HPDE6-E6E7 (cell line): ENCODE data around the gene IKZF3.
A peak's percentile ranks its signal among the peaks of the same experiment; 100 is the strongest.

ENCODE experiments used
- DNase-seq: peaks from one replicate; pipeline ENCODE4 v3.0.0; 2011; ENCODE audit warnings: missing footprints; ENCODE audit errors: extremely low spot score

IKZF3 gene

GRCh38 chr17:39816272-39816671, 47.8 kb downstream of the IKZF3 start:
- DNase-seq = no peak

GRCh38 chr17:39814497-39814896, 49.6 kb downstream of the IKZF3 start:
- DNase-seq = no peak

- DNase-seq = no peak
These were observed 50.5 kb downstream of the IKZF3 start for GRCh38 chr17:39813631-39814030.

GRCh38 chr17:39812466-39812865, 51.6 kb downstream of the IKZF3 start:
- DNase-seq = no peak

GRCh38 chr17:39810939-39811728, 53.0 kb downstream of the IKZF3 start:
- no peak for DNase-seq

GRCh38 chr17:39809221-39809620, 54.9 kb downstream of the IKZF3 start:
- DNase-seq = no peak

GRCh38 chr17:39808409-39808997, 55.6 kb downstream of the IKZF3 start:
- no peak for DNase-seq

GRCh38 chr17:39804839-39805238, 59.3 kb downstream of the IKZF3 start:
- no peak for DNase-seq

GRCh38 chr17:39801055-39801454, 63.1 kb downstream of the IKZF3 start:
- DNase-seq = no peak

- DNase-seq = no peak
These were observed 63.6 kb downstream of the IKZF3 start for GRCh38 chr17:39800540-39800939.

GRCh38 chr17:39799395-39799794, 64.7 kb downstream of the IKZF3 start:
- DNase-seq = no peak

GRCh38 chr17:39794249-39794970, 69.7 kb downstream of the IKZF3 start:
- DNase-seq = no peak

GRCh38 chr17:39793301-39793872, 70.7 kb downstream of the IKZF3 start:
- DNase-seq = no peak

GRCh38 chr17:39792526-39793221, 71.4 kb downstream of the IKZF3 start:
- no peak for DNase-seq

- DNase-seq = no peak
These were observed 72.8 kb downstream of the IKZF3 start for GRCh38 chr17:39791111-39791992.

- no peak for DNase-seq
These were observed 76.2 kb downstream of the IKZF3 start for GRCh38 chr17:39787743-39788484.

GRCh38 chr17:39787041-39787440, 77.1 kb downstream of the IKZF3 start:
- no peak for DNase-seq

- no peak for DNase-seq
These were observed 81.1 kb downstream of the IKZF3 start for GRCh38 chr17:39782980-39783379.

- DNase-seq = peak; percentile 79
These were observed 81.6 kb downstream of the IKZF3 start for GRCh38 chr17:39782481-39782880.

- no peak for DNase-seq
These were observed 82.3 kb downstream of the IKZF3 start for GRCh38 chr17:39781861-39782213.
